IMR-90 (cell line): Measurements from ENCODE around the gene VIT. TPM values are rescaled to one million over a fixed set of nuclear protein-coding genes. Genes with fewer than 3 reads are reported as not detected.

Experiments used
- ATAC-seq: fragments of 200-7000 bp; cut with Tn5 transposase; 2 replicates; pipeline ENCODE4 v1.9.1; 2020; ENCODE audit warnings: low read depth, mild to moderate bottlenecking, moderate library complexity
- BruUV-seq: library from RNA; stranded (reverse); fragments of 400-500 nt; replicated peaks from 2 replicates; lab custom pipeline; 2021; lab: Mats Ljungman, UMichigan
- CTCF ChIA-PET: fragments of 300-600 bp; formaldehyde crosslinking; extraction: SDS; loops from one replicate; lab custom pipeline; 2021; ENCODE audit warnings: antibody characterized with exemption; lab: Yijun Ruan, JAX
- POLR2A ChIA-PET: fragments of 300-600 bp; sonication (Branson Sonifier 250); formaldehyde crosslinking; loops from one replicate; lab custom pipeline; 2022; ENCODE audit warnings: antibody characterized with exemption; ENCODE audit not compliant: unreplicated experiment; lab: Charles Lee
- DNase-seq: peaks from one replicate; pipeline ENCODE4 v3.0.0; 2013
- H2AFZ ChIP-seq: replicated peaks from 2 replicates; pipeline ENCODE3; 2013; ENCODE audit warnings: low read length, mild to moderate bottlenecking; ENCODE audit not compliant: poor library complexity
- H2AK5ac ChIP-seq: 2 replicates; pipeline ENCODE4 v1.6.1; 2013; ENCODE audit warnings: low read depth, low read length, inconsistent platforms
- H2AK9ac ChIP-seq: replicated peaks from 2 replicates; pipeline ENCODE3; 2013; ENCODE audit warnings: mild to moderate bottlenecking, low read depth, low read length, moderate library complexity; ENCODE audit not compliant: poor library complexity
- H2BK120ac ChIP-seq: 2 replicates; pipeline ENCODE4 v1.6.1; 2013; ENCODE audit warnings: low read depth, low read length, inconsistent platforms
- H2BK15ac ChIP-seq: 3 replicates; pipeline ENCODE4 v1.6.1; 2013; ENCODE audit warnings: low read depth, low read length, inconsistent platforms
- H2BK20ac ChIP-seq: 2 replicates; pipeline ENCODE4 v1.6.1; 2013; ENCODE audit warnings: low read depth, mild to moderate bottlenecking, inconsistent platforms, low read length, moderate library complexity
- H2BK5ac ChIP-seq: 2 replicates; pipeline ENCODE4 v1.6.1; 2013; ENCODE audit warnings: mild to moderate bottlenecking, low read depth, low read length, inconsistent platforms; ENCODE audit not compliant: poor library complexity, severe bottlenecking
- H3K14ac ChIP-seq: replicated peaks from 2 replicates; pipeline ENCODE4 v1.6.1; 2013; ENCODE audit warnings: low read depth, low read length, inconsistent platforms
- H3K18ac ChIP-seq: 2 replicates; pipeline ENCODE4 v1.6.1; 2013; ENCODE audit warnings: low read depth, low read length, control low read depth
- H3K23ac ChIP-seq: 2 replicates; pipeline ENCODE4 v1.6.1; 2013; ENCODE audit warnings: low read depth, low read length, inconsistent platforms
- H3K27ac ChIP-seq: 2 replicates; pipeline ENCODE4 v1.5.1; 2013; ENCODE audit warnings: mild to moderate bottlenecking, control low read depth, low read length; ENCODE audit not compliant: insufficient read depth
- H3K27me3 ChIP-seq: 2 replicates; pipeline ENCODE4 v1.6.1; 2013; ENCODE audit warnings: low read length; ENCODE audit not compliant: control insufficient read depth, insufficient read depth
- H3K36me3 ChIP-seq: 2 replicates; pipeline ENCODE4 v1.6.1; 2013; ENCODE audit warnings: low read length, mixed read lengths; ENCODE audit not compliant: control insufficient read depth, insufficient read depth
- H3K4ac ChIP-seq: 2 replicates; pipeline ENCODE4 v1.6.1; 2013; ENCODE audit warnings: low read depth, low read length, inconsistent platforms
- H3K4me1 ChIP-seq: 2 replicates; pipeline ENCODE4 v1.6.1; 2013; ENCODE audit warnings: low read length, mixed read lengths; ENCODE audit not compliant: control insufficient read depth, insufficient read depth
- H3K4me2 ChIP-seq: 2 replicates; pipeline ENCODE4 v1.6.1; 2013; ENCODE audit warnings: low read depth, mild to moderate bottlenecking, control low read depth, low read length, moderate library complexity
- H3K4me3 ChIP-seq: 2 replicates; pipeline ENCODE4 v1.5.1; 2013; ENCODE audit warnings: low read depth, mild to moderate bottlenecking, control low read depth, low read length, moderate library complexity; ENCODE audit not compliant: insufficient read depth
- H3K56ac ChIP-seq: 2 replicates; pipeline ENCODE4 v1.6.1; 2013; ENCODE audit warnings: low read length, inconsistent platforms; ENCODE audit not compliant: insufficient read depth; ENCODE audit errors: extremely low read depth
- H3K79me1 ChIP-seq, 2 experiments: 2 replicates each; pipeline ENCODE4 v1.6.1; 2013; ENCODE audit warnings: low read length in 2 of 2, inconsistent platforms in 1 of 2, low read depth in 1 of 2
- H3K9ac ChIP-seq: 2 replicates; pipeline ENCODE4 v1.6.1; 2013; ENCODE audit warnings: low read depth, low read length, control low read depth
- H3K9me1 ChIP-seq: 2 replicates; pipeline ENCODE4 v1.6.1; 2013; ENCODE audit warnings: low read length, inconsistent platforms; ENCODE audit not compliant: insufficient read depth
- H3K9me3 ChIP-seq: 2 replicates; pipeline ENCODE4 v1.6.1; 2013; ENCODE audit warnings: low read length; ENCODE audit not compliant: control insufficient read depth, insufficient read depth
- H4K20me1 ChIP-seq: 2 replicates; pipeline ENCODE4 v1.6.1; 2013; ENCODE audit warnings: low read length, inconsistent platforms; ENCODE audit not compliant: insufficient read depth
- H4K5ac ChIP-seq: 2 replicates; pipeline ENCODE4 v1.6.1; 2013; ENCODE audit warnings: mild to moderate bottlenecking, low read depth, low read length, control low read depth
- H4K8ac ChIP-seq, 2 experiments: 2 replicates each; pipeline ENCODE4 v1.6.1; 2013; ENCODE audit warnings: low read depth in 2 of 2, low read length in 2 of 2, control low read depth in 1 of 2, inconsistent platforms in 1 of 2
- H4K91ac ChIP-seq: 2 replicates; pipeline ENCODE4 v1.6.1; 2013; ENCODE audit warnings: low read depth, low read length, inconsistent platforms; ENCODE audit not compliant: insufficient read depth
- CEBPB ChIP-seq: IDR thresholded peaks from 2 replicates; pipeline ENCODE4 v1.6.1; 2012; ENCODE audit warnings: low read depth, low read length, improper control_type of control experiment
- CTCF ChIP-seq: conservative IDR thresholded peaks from 2 replicates; pipeline ENCODE4 v1.5.1; 2012; ENCODE audit warnings: mild to moderate bottlenecking, low read depth, low read length, improper control_type of control experiment
- MAZ ChIP-seq: IDR thresholded peaks from 2 replicates; pipeline ENCODE4 v1.6.1; 2012; ENCODE audit warnings: low read depth, mild to moderate bottlenecking, low read length, improper control_type of control experiment, moderate library complexity, borderline replicate concordance
- NFE2L2 ChIP-seq: fragments of 150-350 bp; IDR thresholded peaks from 2 replicates; pipeline ENCODE4 v1.6.1; 2016; ENCODE audit warnings: low read depth, mild to moderate bottlenecking, low read length
- POLR2A ChIP-seq: IDR thresholded peaks from 2 replicates; pipeline ENCODE4 v1.6.1; 2012; ENCODE audit warnings: mild to moderate bottlenecking, low read depth, low read length
- RAD21 ChIP-seq: IDR thresholded peaks from 2 replicates; pipeline ENCODE4 v1.6.1; 2012; ENCODE audit warnings: low read length, improper control_type of control experiment
- RCOR1 ChIP-seq: IDR thresholded peaks from 2 replicates; pipeline ENCODE4 v1.6.1; 2012; ENCODE audit warnings: mild to moderate bottlenecking, low read length, improper control_type of control experiment; ENCODE audit not compliant: insufficient replicate concordance
- SMC3 ChIP-seq: fragments of 150-350 bp; IDR thresholded peaks from 2 replicates; pipeline ENCODE4 v1.6.1; 2016; ENCODE audit warnings: low read depth, mild to moderate bottlenecking, antibody characterized with exemption, low read length, moderate library complexity
- WGBS, 2 experiments: methylation state at CpG; one replicate each; pipeline versions ENCODE4 v1.1.5 to v1.1.7; 2013; ENCODE audit warnings: missing lambda C conversion rate in 2 of 2; ENCODE audit not compliant: insufficient read length in 1 of 2; ENCODE audit errors: extremely low coverage in 2 of 2; 5-methylcytosine and 5-hydroxymethylcytosine counted together
- dilution Hi-C: fragments of 300-500 bp; cut with HindIII; formaldehyde crosslinking; loops from one replicate; pipeline ENCODE4 v1.14.3; 2018; ENCODE audit warnings: low sequenced_read_pairs; ENCODE audit not compliant: unreplicated experiment
- in situ Hi-C: fragments of 300-500 bp; cut with MboI; formaldehyde crosslinking; loops from 3 replicates; pipeline ENCODE4 v1.14.3; 2019; ENCODE audit warnings: low sequenced_read_pairs, inconsistent platforms, mixed read lengths
- intact Hi-C: fragments of 100-400 bp; cut with micrococcal nuclease; formaldehyde crosslinking; loops from 2 replicates; pipeline ENCODE4 v1.10.0; 2022
- polyA plus RNA-seq, 3 experiments: library from polyadenylated mRNA; depleted of rRNA; stranded (reverse); fragments of >200 nt; gene quantifications; 2 replicates each; pipeline ENCODE4 v1.2.3, GENCODE V29; 2012; ENCODE audit warnings: low replicate concordance in 1 of 3
- total RNA-seq: library from RNA; depleted of rRNA; stranded (reverse); fragments of >200 nt; gene quantifications from 2 replicates; pipeline ENCODE4 v1.2.3, GENCODE V29; 2012
- TF ChIP-seq, protein P1 (sequence below): fragments of 150-350 bp; IDR thresholded peaks from 2 replicates; pipeline ENCODE4 v1.6.1; 2017; ENCODE audit warnings: mild to moderate bottlenecking, antibody characterized with exemption, low read length, low read depth

Gene VIT
- total and polyA plus RNA-seq, 2 of the 4 experiments (the other 2 are of a cell fraction): under 0.01 TPM; not detected in 1

- Histone ChIP-seq H3K79me1 (no peaks in the 10 kb centered on the region), H2AK9ac (no peak overlapping the region), H4K91ac (no peak overlapping the region), H3K18ac (no peak overlapping the region), H2BK120ac (no peak overlapping the region), H3K27me3 (peaks cover 11% of the 10 kb centered on the region), H3K4ac (no peak overlapping the region), H3K4me3 (no peak overlapping the region), H4K5ac (no peak overlapping the region), H3K36me3 (no peaks in the 10 kb centered on the region), H3K9me1 (no peaks in the 10 kb centered on the region), H3K27ac (no peak overlapping the region), H3K9me3 (0 out of 2 replicates have a peak, but pooled peaks cover 4% of the 10 kb centered on the region), H2BK5ac (no peak overlapping the region), H3K4me2 (no peak overlapping the region), H3K56ac (no peak overlapping the region), H3K9ac (no peak overlapping the region), H3K4me1 (no peaks in the 10 kb centered on the region), H2AK5ac (no peak overlapping the region), H2AFZ (no peak overlapping the region), H2BK15ac (no peak overlapping the region), H2BK20ac (no peak overlapping the region), H3K14ac (no peak overlapping the region), H4K8ac (no peak overlapping the region), H4K20me1 (no peaks in the 10 kb centered on the region), H3K23ac (no peak overlapping the region)
- TF ChIP-seq CTCF (no peak), RCOR1 (no peak), SMC3 (no peak), CEBPB (no peak), POLR2A (no peak), RAD21 (no peak), MAZ (no peak), NFE2L2 (no peak)
- TF ChIP-seq, protein P1, sequence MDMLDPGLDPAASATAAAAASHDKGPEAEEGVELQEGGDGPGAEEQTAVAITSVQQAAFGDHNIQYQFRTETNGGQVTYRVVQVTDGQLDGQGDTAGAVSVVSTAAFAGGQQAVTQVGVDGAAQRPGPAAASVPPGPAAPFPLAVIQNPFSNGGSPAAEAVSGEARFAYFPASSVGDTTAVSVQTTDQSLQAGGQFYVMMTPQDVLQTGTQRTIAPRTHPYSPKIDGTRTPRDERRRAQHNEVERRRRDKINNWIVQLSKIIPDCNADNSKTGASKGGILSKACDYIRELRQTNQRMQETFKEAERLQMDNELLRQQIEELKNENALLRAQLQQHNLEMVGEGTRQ: no peak
- DNase-seq (no peak), ATAC-seq (no peak)
- dilution Hi-C loops: no loop called here
- no CpG with 5 or more reads among the region's 3 CpGs for WGBS, 2 experiments
- no TSS peak for BruUV-seq
- intact Hi-C loops: no loop called here
- in situ Hi-C loops: no loop called here
- ChIA-PET POLR2A (no interaction called here), CTCF (interaction anchor here (0.9 kb wide), 1 partner anchor 24 kb away, joined by 3 read pairs; no protein-coding TSS in a partner anchor)
These were observed 36.7 kb downstream of the VIT start for GRCh38 chr2:36733215-36733614.
